Endothelial cell of umbilical vein (primary cell): ENCODE measurements around the gene SRPK1.

Source experiments
- CTCF ChIP-seq, 2 donors: IDR thresholded peaks; 1 replicate in 1 of 2; 2 replicates in 1 of 2; pipeline ENCODE4 v1.5.1; 2011; ENCODE audit warnings: low read length in 2 of 2, mild to moderate bottlenecking in 2 of 2, moderate library complexity in 2 of 2, control low read depth in 1 of 2, inconsistent platforms in 1 of 2, low read depth in 1 of 2; ENCODE audit not compliant: insufficient read depth in 1 of 2; ENCODE audit errors: extremely low read depth in 1 of 2
- FOS ChIP-seq: IDR thresholded peaks from 2 replicates; pipeline ENCODE4 v1.6.1; 2011; ENCODE audit warnings: mild to moderate bottlenecking, low read length, moderate library complexity, borderline replicate concordance; ENCODE audit not compliant: insufficient read depth

- TF ChIP-seq FOS: no peak
- TF ChIP-seq CTCF (IDR thresholded peaks at IDR 0.05; ENCODE audit: extremely low read depth in 1 of 2, insufficient read depth in 1 of 2, low read depth in 1 of 2, low read length in 2 of 2): no peak
Observed at GRCh38 chr6:35787266-35788218, 133.4 kb downstream of the SRPK1 start.
